ENCODE data around the gene CHTOP.
A peak's percentile ranks its signal among the peaks of the same experiment; 100 is the strongest.
"Not testable (repeated sequence)": the region's sequence is repeated elsewhere in the genome, so short reads cannot be mapped to it uniquely, and the experiment has no call there.

Gene CHTOP

DNA sequence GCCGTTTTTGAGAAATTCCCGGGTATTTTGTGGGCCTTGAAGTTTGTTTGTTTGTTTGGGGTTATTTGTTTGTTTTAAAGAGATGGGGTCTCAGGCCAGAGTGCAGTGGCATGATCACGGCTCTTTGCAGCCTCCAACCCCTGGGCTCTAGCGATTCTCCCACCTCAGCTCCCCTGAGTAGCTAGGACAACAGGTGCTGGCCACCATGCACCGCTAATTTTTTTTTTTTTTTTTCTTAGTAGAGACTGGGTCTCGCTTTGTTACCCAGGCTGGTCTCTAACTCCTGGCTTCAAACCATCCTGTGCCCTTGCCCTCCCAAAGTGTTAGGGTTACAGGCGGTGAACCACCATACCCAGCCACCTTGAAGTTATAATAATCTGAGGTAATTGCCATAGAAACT is 2.0 kb downstream of the CHTOP start:
- DNase-seq: no peak

DNA sequence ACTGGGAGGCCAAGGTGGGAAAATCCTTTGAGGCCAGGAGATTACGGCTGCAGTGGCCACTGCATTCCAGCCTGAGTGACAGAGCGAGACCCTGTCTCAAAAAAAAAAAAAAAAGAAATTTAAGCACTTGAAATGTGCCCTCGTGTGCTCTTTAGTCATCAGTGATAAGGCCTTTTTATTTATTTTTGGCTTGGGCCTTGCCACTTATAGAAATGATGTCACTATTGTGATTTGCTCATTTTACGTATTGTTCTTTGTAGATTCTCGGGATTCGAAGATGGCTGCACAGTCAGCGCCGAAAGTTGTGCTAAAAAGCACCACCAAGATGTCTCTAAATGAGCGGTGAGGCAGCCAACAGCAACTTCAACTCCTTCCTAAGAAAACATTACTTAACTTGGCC is 2.4 kb downstream of the CHTOP start:
- no peak for DNase-seq

DNA sequence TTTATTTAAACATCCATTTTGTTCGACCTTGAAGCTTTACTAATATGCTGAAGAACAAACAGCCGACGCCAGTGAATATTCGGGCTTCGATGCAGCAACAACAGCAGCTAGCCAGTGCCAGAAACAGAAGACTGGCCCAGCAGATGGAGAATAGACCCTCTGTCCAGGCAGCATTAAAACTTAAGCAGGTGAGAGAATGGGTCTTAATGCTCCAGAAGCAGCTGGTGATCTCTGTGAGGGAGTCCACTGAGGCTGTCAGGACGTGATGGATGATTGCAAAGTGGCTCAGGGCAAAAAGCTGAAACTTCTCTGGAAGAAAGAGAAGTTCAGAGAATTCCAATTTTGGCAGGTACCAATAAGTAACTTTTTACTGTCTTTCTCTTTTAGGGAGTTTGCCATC is 4.4 kb downstream of the CHTOP start:
- no peak for DNase-seq

DNA sequence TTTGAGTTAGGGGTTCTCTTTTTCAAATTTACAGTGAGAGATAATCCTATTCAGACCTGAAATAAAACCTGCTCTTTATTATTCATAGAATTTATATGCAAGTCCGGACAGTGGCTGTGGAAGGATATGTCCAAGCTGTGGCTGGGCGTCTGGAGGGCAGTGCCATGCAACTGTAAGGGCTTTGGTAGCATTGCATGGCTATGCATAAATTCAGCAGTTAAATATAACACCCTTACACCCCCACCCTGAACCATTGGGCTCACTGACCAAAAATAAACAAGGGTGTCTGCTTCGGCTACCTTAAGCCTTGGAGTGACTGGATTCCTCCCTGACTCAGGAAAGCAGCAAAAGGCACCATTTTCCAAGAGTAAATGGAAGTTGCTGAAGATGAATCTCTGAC is 5.4 kb downstream of the CHTOP start:
- no peak for DNase-seq

DNA sequence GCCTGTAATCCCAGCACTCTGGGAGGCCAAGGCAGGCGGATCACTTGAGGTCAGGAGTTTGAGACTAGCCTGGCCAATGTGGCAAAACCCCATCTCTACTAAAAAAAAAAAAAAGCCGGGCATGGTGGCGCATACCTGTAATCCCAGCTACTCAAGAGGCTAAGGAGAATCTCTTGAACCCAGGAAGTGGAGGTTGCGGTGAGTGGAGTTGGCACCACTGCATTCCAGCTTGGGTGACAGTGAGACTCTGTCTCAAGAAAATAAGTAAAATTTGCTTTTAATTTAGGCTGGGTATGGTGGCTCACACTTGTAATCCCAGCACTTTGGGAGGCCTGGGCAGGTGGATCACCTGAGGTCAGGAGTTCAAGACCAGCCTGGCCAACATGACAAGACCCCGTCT is 6.3 kb downstream of the CHTOP start:
- DNase-seq: not testable (repeated sequence)

DNA sequence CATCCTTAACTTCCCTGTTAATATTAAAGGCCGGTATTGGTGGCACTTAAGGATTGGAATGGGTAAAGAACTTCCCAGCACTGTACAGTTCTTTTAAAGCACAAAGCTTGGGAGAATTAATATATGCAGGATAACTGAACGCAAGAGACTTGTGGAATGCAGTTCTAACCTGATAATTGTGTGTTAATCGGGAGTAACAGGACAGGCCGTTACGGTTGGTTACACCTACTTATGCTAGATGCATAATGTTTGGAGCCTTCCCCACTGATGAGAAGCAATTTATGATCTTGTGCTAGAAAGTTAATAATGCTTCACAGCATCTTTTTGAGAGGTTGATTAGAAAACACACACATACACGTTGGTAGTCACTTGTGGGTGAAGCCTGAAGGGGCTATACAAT is 7.0 kb downstream of the CHTOP start:
- DNase-seq: no peak

DNA sequence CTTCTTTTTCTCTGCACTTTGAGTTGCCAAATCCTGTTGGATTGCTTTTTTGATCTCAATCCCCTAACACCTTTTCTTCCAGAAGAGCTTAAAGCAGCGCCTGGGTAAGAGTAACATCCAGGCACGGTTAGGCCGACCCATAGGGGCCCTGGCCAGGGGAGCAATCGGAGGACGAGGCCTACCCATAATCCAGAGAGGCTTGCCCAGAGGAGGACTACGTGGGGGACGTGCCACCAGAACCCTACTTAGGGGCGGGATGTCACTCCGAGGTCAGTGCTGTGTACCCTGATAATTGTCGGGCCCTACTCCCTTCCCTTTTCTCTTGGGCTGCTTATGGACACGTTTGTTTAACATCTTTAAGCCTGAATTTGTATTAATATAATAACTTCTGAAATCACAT is 8.3 kb downstream of the CHTOP start:
- no peak for DNase-seq

DNA sequence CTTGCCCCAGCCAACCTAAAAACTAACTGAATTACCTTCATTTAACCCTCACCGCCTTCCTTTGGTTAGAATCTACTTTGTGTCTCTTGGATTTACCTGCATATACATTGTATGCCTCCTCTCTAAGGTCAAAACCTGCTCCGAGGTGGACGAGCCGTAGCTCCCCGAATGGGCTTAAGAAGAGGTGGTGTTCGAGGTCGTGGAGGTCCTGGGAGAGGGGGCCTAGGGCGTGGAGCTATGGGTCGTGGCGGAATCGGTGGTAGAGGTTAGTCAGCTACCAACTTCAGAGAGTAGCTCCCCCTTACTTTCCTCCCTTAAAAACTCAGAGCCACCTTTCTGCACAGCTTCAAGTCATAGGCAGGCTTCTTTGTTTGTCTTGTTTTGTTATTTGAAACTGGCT is 9.2 kb downstream of the CHTOP start:
- DNase-seq: no peak

DNA sequence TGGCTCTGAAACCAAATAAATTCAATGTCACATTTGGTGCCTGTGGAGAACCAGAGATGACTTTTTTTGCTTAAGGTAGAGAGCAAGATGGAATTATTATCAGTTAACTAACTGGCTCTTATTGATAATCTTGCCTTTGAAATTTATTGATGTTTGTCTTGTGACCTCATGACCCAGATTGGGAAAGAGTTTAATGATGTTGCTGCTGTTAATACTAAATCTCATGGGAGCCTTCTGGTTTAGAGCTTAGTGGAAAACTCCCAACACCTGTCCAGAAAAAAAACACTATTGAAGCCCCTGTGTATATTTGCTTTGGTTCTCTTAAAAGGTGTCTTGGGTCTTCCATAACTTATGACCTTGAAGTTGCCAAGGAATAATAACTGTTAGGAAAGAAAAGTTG is 9.9 kb downstream of the CHTOP start:
- DNase-seq: no peak

DNA sequence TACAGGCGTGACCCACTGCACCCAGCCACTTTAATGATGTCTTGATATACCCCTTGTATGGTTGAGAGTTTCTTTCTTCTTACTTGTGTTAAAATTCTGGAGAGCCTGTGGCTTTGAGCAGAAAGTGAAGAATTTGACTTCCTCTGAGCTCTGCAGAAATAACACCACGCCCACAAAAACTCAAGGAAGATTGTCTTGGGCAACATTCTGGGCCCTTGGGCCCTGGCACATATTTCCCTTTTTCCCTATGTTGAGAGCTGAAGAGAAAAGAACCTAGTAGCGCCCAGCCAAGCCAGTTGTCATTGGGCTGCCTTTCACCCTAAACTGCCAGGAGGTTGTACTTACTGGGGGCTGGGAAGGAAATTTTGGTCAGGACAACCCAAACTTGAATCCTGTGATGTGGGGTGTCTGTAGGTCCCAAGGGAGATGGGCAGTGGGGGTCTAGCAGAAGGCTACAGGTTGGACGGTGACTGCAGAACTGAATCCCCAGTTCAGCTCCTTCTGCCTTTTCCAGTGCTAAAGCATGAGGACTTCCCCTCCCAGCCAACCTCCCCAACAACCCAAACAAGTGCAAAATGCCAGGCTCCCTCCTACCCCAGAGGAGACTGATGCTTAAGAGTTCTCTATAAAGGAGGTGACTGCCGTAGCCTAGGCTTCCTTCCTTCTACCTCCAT is 12.9 kb downstream of the CHTOP start:
- DNase-seq: peak in 1 of 2 experiments; percentile 56

DNA sequence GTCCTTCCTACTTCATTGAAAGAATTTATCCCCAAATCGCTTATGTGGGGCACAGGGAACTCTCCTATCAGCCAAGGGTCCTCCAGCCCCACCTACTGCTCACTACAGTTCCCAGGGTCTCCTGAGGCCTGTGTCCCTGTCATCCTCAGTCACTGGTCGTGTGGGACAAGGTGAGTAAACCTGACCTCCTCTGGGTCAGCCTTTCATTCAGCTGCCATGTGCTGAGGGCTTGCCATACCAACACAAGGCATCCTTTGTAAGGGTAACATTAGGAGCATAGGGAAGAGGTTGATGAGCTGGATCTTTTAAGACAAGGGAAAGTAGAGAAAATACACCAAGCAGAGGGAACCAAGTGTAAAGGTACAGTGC is 13.5 kb downstream of the CHTOP start:
- no peak for DNase-seq

DNA sequence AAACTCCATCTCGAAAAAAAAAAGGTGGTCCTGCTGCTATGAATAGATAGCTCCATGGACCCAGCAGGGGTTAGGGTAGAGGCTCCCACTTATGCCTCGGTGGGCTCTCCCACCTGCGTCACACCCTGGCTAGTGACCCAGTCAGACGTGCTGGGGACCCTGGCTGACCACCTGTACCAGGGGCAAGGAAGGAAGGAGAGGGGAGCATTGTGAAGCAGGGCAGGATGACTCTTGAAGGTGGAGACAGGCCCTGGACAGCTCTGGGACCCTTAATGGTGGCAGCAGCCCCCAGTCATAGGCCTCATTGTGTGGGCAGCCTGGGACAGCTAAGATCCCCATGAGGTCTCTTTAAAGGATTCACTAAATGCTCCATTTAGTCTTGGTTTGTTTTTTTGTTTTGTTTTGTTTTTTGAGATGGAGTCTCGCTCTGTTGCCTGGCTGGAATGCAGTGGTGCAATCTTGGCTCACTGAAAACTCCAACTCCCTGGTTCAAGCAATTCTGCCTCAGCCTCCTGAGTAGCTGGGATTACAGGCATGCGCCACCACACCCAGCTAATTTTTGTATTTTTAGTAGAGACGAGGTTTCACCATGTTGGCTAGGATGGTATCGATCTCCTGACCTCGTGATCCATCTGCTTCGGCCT is 14.3 kb downstream of the CHTOP start:
- no peak for DNase-seq

DNA sequence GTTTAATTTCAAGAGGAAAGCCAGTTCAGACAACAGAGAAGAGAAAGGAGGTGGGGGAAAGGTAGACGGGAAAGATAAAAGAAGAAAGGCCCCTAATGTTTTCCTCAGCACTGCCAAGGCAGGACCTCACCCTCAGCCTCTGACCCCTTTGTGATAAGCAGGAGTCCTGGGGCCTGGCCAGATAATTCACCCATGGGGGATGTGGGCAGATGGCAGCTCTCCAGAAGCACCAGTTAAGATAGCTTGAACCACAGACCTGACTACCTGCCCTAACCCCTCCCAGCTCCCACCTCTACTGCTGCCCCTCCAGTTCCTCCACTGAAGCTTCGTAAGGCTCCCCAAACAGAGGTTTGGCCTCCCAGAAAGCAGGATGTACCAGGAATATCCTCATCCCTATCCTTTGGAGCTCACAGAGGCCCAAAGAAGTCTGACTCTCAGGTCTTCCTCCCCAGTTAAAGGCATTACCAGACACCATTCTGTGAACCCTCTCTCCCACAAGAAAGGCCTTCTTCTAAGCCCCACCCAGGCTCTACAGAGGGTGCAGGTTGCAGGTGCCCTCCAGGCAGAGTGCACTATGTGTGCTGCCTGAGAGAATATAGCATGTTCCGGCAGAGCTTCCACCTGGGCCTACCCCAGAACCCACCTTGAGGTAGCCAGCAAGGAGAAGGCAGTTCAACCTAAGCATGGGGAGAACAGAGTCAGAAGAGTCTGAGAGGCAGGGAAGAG is 15.4 kb downstream of the CHTOP start:
- DNase-seq: no peak

DNA sequence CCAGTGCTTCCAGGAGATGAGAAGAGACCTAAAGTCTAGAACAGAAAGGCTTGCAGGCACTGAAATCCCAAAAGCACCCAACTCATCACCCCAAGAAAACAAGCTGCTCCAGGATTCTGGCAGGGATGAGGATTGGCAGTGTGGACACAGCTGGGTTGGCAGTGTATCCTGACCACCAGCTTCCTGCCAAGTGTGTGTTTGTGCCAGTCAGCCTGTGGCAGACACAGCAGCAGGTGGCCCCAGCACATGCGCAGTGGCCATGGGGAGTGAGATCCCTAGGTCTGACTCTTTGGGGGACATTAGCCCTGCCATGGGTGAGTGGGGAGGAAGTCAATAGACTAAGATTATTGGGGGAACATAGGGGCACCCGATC is 16.0 kb downstream of the CHTOP start:
- DNase-seq: no peak

DNA sequence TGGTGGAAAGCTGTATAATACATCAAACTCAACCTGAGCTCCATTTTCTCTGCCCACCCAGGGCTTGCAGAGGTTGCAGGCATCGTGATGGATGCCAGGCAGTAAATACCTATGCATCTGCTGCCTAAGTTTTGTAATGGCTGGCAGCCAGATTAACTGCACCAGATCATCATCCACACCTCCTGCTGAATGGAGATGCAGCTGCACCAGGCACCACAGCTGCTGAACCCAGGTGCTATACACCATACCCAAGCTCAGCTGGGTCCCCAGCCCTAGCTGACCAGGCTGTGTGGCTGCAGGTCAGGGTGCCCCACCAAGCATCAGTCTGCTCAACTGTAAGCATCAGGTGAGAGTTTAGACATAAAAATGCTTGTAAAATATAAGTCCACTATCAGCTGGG is 17.9 kb downstream of the CHTOP start:
- no peak for DNase-seq

DNA sequence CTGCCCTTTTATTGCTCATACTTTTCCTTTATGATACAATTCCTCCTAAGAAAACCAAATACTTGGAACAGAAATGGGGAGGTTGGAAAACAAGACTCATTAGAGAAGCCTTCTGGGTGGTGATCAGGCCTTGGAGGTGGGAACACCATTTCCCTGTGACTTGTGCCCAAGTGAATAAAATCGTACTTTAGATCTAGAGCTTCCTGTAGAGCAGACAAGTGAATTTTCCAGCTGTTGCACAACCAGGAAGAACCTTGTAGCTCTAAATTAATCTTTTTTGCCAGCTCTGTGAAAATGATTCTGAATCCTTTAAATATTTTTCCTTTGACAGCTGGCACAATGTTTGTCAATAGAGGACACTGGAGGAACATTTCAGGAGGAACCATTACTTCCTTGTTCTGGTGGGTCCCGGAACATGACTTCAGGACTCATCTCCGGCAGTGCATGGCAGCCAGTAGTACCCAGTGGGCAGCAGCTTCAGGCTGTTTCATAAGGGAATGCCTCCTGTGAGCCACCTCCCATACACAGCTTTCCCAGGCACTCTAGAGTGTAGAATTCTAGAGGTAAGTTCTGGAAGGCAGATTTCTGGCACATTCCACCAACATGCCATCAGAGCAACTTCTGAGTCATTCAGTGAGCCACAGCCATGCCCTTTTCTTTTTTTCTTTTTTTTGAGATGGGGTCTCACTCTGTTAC is 19.1 kb downstream of the CHTOP start:
- DNase-seq: no peak

DNA sequence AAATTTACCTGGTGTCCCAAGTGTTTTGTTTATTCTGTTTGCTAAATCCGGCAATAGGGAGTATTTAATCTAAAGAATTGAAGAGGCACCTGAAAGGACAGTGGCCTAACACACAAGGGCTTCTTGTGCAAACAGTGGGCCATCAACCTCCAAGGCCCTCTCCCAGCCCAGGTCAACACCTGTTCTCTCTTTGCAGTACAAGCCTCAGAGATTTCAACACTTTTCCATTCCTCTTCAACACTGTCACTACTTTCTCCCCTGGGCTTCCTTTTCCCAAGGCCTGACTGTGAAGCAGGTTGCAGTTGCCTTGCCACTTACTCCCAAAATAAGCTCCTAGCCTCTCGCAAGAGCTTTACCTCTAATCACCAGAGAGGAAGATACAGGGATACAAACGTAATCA is 21.5 kb downstream of the CHTOP start:
- DNase-seq: no peak

DNA sequence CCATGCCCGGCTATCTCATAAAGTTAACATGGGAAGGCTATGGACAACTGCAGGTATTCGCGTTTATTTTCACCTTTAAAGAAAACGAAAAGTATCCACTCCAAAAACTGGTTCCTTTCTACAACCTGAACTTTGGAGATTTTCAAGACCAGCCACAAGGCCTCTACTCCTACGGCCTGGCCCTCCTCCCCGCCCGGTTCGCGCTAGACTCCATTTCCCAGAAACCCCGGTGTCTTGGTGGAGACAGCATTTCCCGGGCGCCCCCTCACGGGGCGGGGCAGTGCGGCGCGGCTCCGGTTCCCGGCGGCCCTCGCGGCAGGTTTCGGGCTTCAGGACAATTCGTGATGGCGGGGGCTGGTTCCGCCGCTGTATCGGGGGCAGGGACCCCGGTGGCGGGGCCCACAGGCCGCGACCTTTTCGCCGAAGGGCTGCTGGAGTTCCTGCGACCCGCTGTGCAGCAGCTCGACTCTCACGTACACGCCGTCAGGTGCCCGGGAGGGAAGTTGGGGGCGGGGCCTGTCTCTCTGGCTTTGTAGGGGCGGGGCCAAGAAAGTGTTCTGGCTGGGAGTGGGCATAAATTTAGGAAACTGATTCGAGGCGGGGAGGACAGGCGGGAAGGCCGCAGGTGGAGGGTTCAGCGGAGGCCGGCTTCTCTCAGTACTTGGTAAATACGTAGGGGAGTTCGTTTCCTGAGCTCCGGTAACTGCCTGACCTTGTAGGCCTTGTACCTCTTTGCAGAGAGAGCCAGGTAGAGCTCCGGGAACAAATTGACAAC is 24.7 kb downstream of the CHTOP start, which contains the start of gene SNAPIN:
SNAPIN (plus strand) TSS at position 304 of the 775 bp plus-strand sequence; CDS start at position 345, 41 bp downstream.
- DNase-seq: peak; percentile 91

DNA sequence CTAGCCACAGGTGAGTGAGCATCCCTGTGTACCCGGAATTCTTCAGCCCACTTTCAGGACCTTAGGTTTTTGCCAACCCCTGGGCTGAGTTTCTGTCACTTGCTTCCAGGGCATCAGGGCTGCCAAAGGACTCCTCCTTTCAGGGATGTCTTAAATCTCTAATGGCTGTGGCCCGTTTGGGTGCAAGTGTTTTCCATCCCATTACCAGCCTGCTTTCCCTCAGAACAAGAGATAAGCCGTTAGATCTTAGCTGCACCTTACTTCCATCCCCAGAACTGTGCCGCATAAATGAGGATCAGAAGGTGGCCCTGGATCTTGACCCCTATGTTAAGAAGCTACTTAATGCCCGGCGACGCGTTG is 25.3 kb downstream of the CHTOP start:
- DNase-seq: no peak

DNA sequence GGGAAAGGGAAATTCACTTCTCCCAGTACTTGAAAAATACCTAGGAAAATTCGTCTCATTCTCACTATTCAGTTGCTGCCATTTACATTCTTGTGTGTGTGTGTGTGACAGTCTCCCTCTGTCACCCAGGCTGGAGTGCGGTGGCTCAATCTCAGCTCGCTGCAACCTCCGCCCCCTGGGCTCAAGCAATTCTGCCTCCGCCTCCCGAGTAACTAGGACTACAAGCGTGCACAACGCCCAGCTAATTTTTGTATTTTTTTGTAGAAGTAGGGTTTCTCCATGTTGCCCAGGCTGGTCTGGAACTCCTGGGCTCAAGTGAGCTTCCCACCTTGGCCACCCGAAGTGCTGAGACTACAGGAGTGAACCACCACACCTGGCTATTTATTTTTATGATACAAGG is 25.8 kb downstream of the CHTOP start:
- DNase-seq: no peak

DNA sequence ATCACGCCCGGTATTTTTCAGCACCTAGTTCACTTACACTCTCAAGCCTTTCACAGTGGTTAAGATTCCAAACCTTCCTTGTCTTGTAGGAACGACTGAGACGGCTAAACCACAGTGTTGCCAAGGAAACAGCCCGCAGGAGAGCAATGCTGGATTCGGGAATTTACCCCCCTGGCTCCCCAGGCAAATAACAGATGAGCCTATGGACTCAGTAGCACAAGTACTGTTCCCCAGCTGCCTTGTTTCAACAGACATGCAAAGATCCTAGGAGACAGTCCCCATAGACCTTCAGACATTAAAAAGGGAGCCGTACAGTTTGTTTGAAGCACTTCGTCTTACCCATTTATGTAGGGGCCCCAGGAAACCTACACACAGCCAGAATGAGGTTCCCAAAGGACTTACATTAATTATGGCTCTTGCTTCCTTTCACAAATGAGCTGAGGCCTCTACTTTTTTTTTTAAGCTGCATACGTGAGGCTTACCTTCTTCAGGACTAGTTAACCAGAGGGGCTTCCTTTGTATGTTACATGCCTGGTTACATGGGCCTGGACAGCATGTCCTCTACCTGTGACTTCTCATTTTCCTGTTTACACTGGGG is 27.3 kb downstream of the CHTOP start:
- no peak for DNase-seq

DNA sequence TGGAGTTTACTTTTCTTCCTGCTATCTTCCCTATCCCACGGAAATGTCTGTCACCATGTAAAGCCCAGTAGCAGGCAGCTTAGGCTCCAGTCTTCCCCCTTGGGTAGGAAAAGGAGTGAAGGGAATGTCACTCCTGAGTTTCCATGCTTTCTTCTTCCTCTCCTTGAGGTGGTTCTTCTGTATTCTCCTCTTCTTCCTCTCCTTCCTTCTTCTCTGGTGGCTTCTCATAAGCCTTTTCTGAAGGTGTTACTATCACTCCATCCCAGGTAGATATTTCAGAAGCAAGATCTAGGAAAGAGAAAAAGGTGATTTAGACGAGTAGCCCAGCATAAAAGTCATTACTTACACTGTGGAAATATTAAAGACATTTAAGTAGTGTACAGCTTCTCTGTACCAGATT is 28.4 kb downstream of the CHTOP start:
- no peak for DNase-seq

DNA sequence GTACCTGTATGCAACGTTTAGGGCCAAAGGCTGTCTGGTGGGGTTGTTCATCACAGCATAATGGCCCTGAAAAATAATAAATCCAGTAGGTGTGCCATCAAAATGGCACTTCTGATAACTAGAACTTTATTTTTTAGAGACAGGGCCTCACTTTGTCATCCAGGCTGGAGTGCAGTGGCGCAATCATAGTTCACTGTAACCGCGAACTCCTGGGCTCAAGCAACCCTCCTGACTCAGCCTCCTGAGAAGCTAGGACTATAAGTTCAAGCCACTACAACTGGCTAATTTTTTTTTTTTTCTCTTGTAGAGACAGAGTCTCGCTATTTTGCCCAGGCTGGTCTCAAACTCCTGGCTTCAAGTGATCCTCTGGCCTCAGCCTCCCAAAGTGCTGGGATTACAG is 29.3 kb downstream of the CHTOP start:
- DNase-seq: no peak
